H9 (cell line): ENCODE results near the gene MRPL36. TPM values are rescaled to one million over a fixed set of nuclear protein-coding genes. Genes with fewer than 3 reads are reported as not detected.

Source experiments
- DNase-seq: peaks from one replicate; pipeline ENCODE4 v3.0.0-alpha.2; 2017
- H2AFZ ChIP-seq: one replicate; pipeline ENCODE4 v1.6.1; 2013; ENCODE audit warnings: mild to moderate bottlenecking, low read length, control low read depth, moderate library complexity
- H2AK5ac ChIP-seq: 2 replicates; pipeline ENCODE4 v1.6.1; 2013; ENCODE audit warnings: low read length, control low read depth, mixed read lengths; ENCODE audit not compliant: insufficient read length
- H2BK120ac ChIP-seq: one replicate; pipeline ENCODE4 v1.6.1; 2013; ENCODE audit warnings: low read depth, mild to moderate bottlenecking, low read length, control low read depth, inconsistent platforms; ENCODE audit not compliant: poor library complexity, severe bottlenecking
- H2BK12ac ChIP-seq: 2 replicates; pipeline ENCODE4 v1.6.1; 2013; ENCODE audit warnings: low read length, control low read depth, mixed read lengths, low read depth; ENCODE audit not compliant: insufficient read length
- H2BK15ac ChIP-seq: 2 replicates; pipeline ENCODE4 v1.6.1; 2013; ENCODE audit warnings: low read depth, low read length, control low read depth
- H2BK20ac ChIP-seq: one replicate; pipeline ENCODE4 v1.6.1; 2013; ENCODE audit warnings: low read depth, mild to moderate bottlenecking, low read length, control low read depth, inconsistent platforms; ENCODE audit not compliant: poor library complexity, severe bottlenecking
- H2BK5ac ChIP-seq: 2 replicates; pipeline ENCODE4 v1.6.1; 2013; ENCODE audit warnings: low read length, control low read depth, mixed read lengths; ENCODE audit not compliant: insufficient read length
- H3K14ac ChIP-seq: 2 replicates; pipeline ENCODE4 v1.6.1; 2013; ENCODE audit warnings: low read length, control low read depth; ENCODE audit not compliant: insufficient read depth
- H3K18ac ChIP-seq: 2 replicates; pipeline ENCODE4 v1.6.1; 2013; ENCODE audit warnings: low read depth, mild to moderate bottlenecking, mixed read lengths, low read length, control low read depth; ENCODE audit not compliant: insufficient read length
- H3K23ac ChIP-seq: 2 replicates; pipeline ENCODE4 v1.6.1; 2013; ENCODE audit warnings: low read length, control low read depth, mixed read lengths, low read depth; ENCODE audit not compliant: insufficient read length
- H3K23me2 ChIP-seq: 2 replicates; pipeline ENCODE4 v1.6.1; 2013; ENCODE audit warnings: low read depth, mild to moderate bottlenecking, mixed read lengths, low read length, control low read depth; ENCODE audit not compliant: insufficient read length, poor library complexity, severe bottlenecking
- H3K27ac ChIP-seq: 2 replicates; pipeline ENCODE4 v1.5.1; 2013; ENCODE audit warnings: low read length, control low read depth, mixed read lengths, low read depth; ENCODE audit not compliant: insufficient read length
- H3K27me3 ChIP-seq: 2 replicates; pipeline ENCODE4 v1.6.1; 2013; ENCODE audit warnings: low read length, control low read depth, inconsistent platforms; ENCODE audit not compliant: insufficient read depth
- H3K4ac ChIP-seq: 2 replicates; pipeline ENCODE4 v1.6.1; 2013; ENCODE audit warnings: low read depth, mild to moderate bottlenecking, control low read depth, inconsistent platforms, low read length, moderate library complexity
- H3K4me1 ChIP-seq: 2 replicates; pipeline ENCODE4 v1.6.1; 2013; ENCODE audit warnings: low read length, control low read depth, inconsistent platforms; ENCODE audit not compliant: insufficient read depth
- H3K4me2 ChIP-seq: 2 replicates; pipeline ENCODE4 v1.6.1; 2013; ENCODE audit warnings: low read length, control low read depth, mixed read lengths; ENCODE audit not compliant: insufficient read length, insufficient read depth
- H3K56ac ChIP-seq: 2 replicates; pipeline ENCODE4 v1.6.1; 2013; ENCODE audit warnings: low read depth, mild to moderate bottlenecking, mixed read lengths, low read length, control low read depth; ENCODE audit not compliant: insufficient read length
- H3K79me1 ChIP-seq: 2 replicates; pipeline ENCODE4 v1.6.1; 2013; ENCODE audit warnings: low read depth, mild to moderate bottlenecking, moderate library complexity, low read length, control low read depth, inconsistent platforms; ENCODE audit not compliant: insufficient read depth, poor library complexity, severe bottlenecking
- H3K79me2 ChIP-seq: 2 replicates; pipeline ENCODE4 v1.6.1; 2013; ENCODE audit warnings: low read length, control low read depth, inconsistent platforms; ENCODE audit not compliant: insufficient read depth
- H3K9ac ChIP-seq: 2 replicates; pipeline ENCODE4 v1.6.1; 2013; ENCODE audit warnings: low read length, control low read depth, mixed read lengths; ENCODE audit not compliant: insufficient read length; ENCODE audit errors: extremely low read depth
- H3K9me3 ChIP-seq: one replicate; pipeline ENCODE4 v1.6.1; 2013; ENCODE audit warnings: low read depth, low read length, inconsistent platforms; ENCODE audit not compliant: control insufficient read depth
- H3T11ph ChIP-seq: one replicate; pipeline ENCODE4 v1.6.1; 2013; ENCODE audit warnings: mild to moderate bottlenecking, low read length, control low read depth, inconsistent platforms
- H4K20me1 ChIP-seq: one replicate; pipeline ENCODE4 v1.6.1; 2013; ENCODE audit not compliant: control insufficient read depth, insufficient read length, insufficient read depth
- H4K5ac ChIP-seq: 2 replicates; pipeline ENCODE4 v1.6.1; 2013; ENCODE audit warnings: low read depth, mild to moderate bottlenecking, mixed read lengths, low read length, control low read depth; ENCODE audit not compliant: insufficient read length
- H4K8ac ChIP-seq: replicated peaks from 2 replicates; pipeline ENCODE4 v1.6.1; 2013; ENCODE audit warnings: low read length, control low read depth, mixed read lengths, low read depth; ENCODE audit not compliant: insufficient read length
- H4K91ac ChIP-seq: 2 replicates; pipeline ENCODE4 v1.6.1; 2013; ENCODE audit warnings: low read depth, mild to moderate bottlenecking, moderate library complexity, mixed read lengths, low read length, control low read depth; ENCODE audit not compliant: insufficient read length
- H3K27ac Mint-ChIP-seq, 3 experiments: 2 replicates in 2 of 3; 3 replicates in 1 of 3; pipeline ENCODE4 v1.8.0; 2020 to 2021; ENCODE audit warnings: mixed read lengths in 3 of 3, mild to moderate bottlenecking in 1 of 3, moderate library complexity in 1 of 3
- H3K27me3 Mint-ChIP-seq: 2 replicates; pipeline ENCODE4 v1.8.0; 2021; ENCODE audit warnings: low read depth, mild to moderate bottlenecking, moderate library complexity, mixed read lengths
- H3K36me3 Mint-ChIP-seq, 3 experiments: 2 replicates in 2 of 3; 3 replicates in 1 of 3; pipeline ENCODE4 v1.8.0; 2020 to 2021; ENCODE audit warnings: low read depth in 3 of 3, mixed read lengths in 3 of 3; ENCODE audit not compliant: insufficient read depth in 1 of 3
- H3K4me1 Mint-ChIP-seq, 2 experiments: 2 replicates each; pipeline ENCODE4 v1.8.0; 2020; ENCODE audit warnings: mixed read lengths in 2 of 2
- H3K4me3 Mint-ChIP-seq, 2 experiments: 2 replicates in 1 of 2; 3 replicates in 1 of 2; pipeline ENCODE4 v1.8.0; 2020 to 2021; ENCODE audit warnings: mild to moderate bottlenecking in 2 of 2, mixed read lengths in 2 of 2, moderate library complexity in 1 of 2
- H3K9me3 Mint-ChIP-seq, 2 experiments: 2 replicates in 1 of 2; 3 replicates in 1 of 2; pipeline ENCODE4 v1.8.0; 2020; ENCODE audit warnings: mild to moderate bottlenecking in 2 of 2, mixed read lengths in 2 of 2, moderate library complexity in 1 of 2
- WGBS: extraction: QIAGEN DNeasy Blood & Tissue Kit; methylation state at CpG from one replicate; pipeline ENCODE4 v1.1.7; 2013; ENCODE audit warnings: missing lambda C conversion rate, low lambda C conversion rate, mixed read lengths; ENCODE audit not compliant: insufficient read length; ENCODE audit errors: extremely low coverage; 5-methylcytosine and 5-hydroxymethylcytosine counted together
- total RNA-seq: library from RNA; stranded (reverse); gene quantifications from 2 replicates; pipeline ENCODE4 v1.2.1, GENCODE V29; 2021
- TF ChIP-seq, protein P1 (sequence below): fragments of 200-600 bp; sonication (generic); conservative IDR thresholded peaks from 3 replicates; pipeline ENCODE4 v1.8.0; 2021; ENCODE audit warnings: antibody characterized with exemption, mild to moderate bottlenecking

Gene MRPL36
- total RNA-seq, 1 experiment from 2014 or later, result 67.3 TPM

- H3K27ac Mint-ChIP-seq, result no peak overlapping the region
- Histone ChIP-seq H2BK120ac (no peak overlapping the region), H2AFZ (no peak overlapping the region), H2BK15ac (no peak overlapping the region), H3K4me2 (no peak overlapping the region), H3K23me2 (peaks cover 8% of the 10 kb centered on the region), H2BK20ac (no peak overlapping the region), H3K18ac (no peak overlapping the region), H3K23ac (no peak overlapping the region), H3K14ac (no peak overlapping the region), H2AK5ac (no peak overlapping the region), H3K4ac (no peak overlapping the region), H3K79me1 (no peaks in the 10 kb centered on the region), H4K20me1 (no peaks in the 10 kb centered on the region), H3K79me2 (no peaks in the 10 kb centered on the region), H4K5ac (no peak overlapping the region), H3K27me3 (peaks cover 28% of the 10 kb centered on the region; the same call in 1 of the 2 replicates), H3T11ph (no peak overlapping the region), H3K27ac (no peak overlapping the region), H2BK12ac (no peak overlapping the region), H3K9me3 (no peaks in the 10 kb centered on the region), H3K56ac (no peak overlapping the region), H4K8ac (no peak overlapping the region), H3K9ac (no peak overlapping the region), H4K91ac (no peak overlapping the region), H2BK5ac (no peak overlapping the region), H3K4me1 (peaks cover 3% of the 10 kb centered on the region; the same call in 1 of the 2 replicates)
- no peak for DNase-seq
- peaks cover 10 to 17% of the 10 kb centered on the region in 2 experiments for H3K4me1 Mint-ChIP-seq
- no peaks in the 10 kb centered on the region for H3K9me3 Mint-ChIP-seq
- H3K27me3 Mint-ChIP-seq, result peaks cover 57% of the 10 kb centered on the region
- TF ChIP-seq, protein P1, sequence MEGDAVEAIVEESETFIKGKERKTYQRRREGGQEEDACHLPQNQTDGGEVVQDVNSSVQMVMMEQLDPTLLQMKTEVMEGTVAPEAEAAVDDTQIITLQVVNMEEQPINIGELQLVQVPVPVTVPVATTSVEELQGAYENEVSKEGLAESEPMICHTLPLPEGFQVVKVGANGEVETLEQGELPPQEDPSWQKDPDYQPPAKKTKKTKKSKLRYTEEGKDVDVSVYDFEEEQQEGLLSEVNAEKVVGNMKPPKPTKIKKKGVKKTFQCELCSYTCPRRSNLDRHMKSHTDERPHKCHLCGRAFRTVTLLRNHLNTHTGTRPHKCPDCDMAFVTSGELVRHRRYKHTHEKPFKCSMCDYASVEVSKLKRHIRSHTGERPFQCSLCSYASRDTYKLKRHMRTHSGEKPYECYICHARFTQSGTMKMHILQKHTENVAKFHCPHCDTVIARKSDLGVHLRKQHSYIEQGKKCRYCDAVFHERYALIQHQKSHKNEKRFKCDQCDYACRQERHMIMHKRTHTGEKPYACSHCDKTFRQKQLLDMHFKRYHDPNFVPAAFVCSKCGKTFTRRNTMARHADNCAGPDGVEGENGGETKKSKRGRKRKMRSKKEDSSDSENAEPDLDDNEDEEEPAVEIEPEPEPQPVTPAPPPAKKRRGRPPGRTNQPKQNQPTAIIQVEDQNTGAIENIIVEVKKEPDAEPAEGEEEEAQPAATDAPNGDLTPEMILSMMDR, result no peak
- H3K36me3 Mint-ChIP-seq, result no peaks in the 10 kb centered on the region; a peak in 1 of 7 replicates
- H3K4me3 Mint-ChIP-seq, result no peak overlapping the region
- whole genome bisulfite sequencing, result no CpG with 5 or more reads among the region's 10 CpGs
These were observed 47.4 kb upstream of the MRPL36 start for GRCh38 chr5:1847056-1847455.
